GM19025 (cell line): ENCODE measurements around the gene TM4SF4.

Experiments
- ATAC-seq: cut with Tn5 transposase; IDR thresholded peaks from one replicate; pipeline ENCODE4 v1.9.1; 2021; ENCODE audit warnings: mild to moderate bottlenecking, low read depth, moderate library complexity; ENCODE audit not compliant: unreplicated experiment

TM4SF4 gene

GRCh38 chr3:149454746-149455145 is 19.8 kb upstream of the TM4SF4 start:
- ATAC-seq = no peak

- no peak for ATAC-seq
Measured at GRCh38 chr3:149455366-149455765, 19.1 kb upstream of the TM4SF4 start.

- no peak for ATAC-seq
Measured at GRCh38 chr3:149455989-149456388, 18.5 kb upstream of the TM4SF4 start.

GRCh38 chr3:149459491-149460059 is 14.9 kb upstream of the TM4SF4 start:
- no peak for ATAC-seq

- no peak for ATAC-seq
Measured at GRCh38 chr3:149460117-149460516, 14.4 kb upstream of the TM4SF4 start.

GRCh38 chr3:149462051-149462450 is 12.4 kb upstream of the TM4SF4 start:
- no peak for ATAC-seq

GRCh38 chr3:149462581-149463011 is 11.9 kb upstream of the TM4SF4 start:
- no peak for ATAC-seq

GRCh38 chr3:149463921-149464320 is 10.6 kb upstream of the TM4SF4 start:
- no peak for ATAC-seq

- ATAC-seq = no peak
Measured at GRCh38 chr3:149464542-149465328, 9.8 kb upstream of the TM4SF4 start.

- ATAC-seq = no peak
Measured at GRCh38 chr3:149465351-149465883, 9.1 kb upstream of the TM4SF4 start.

- no peak for ATAC-seq
Measured at GRCh38 chr3:149466192-149466591, 8.3 kb upstream of the TM4SF4 start.

GRCh38 chr3:149468504-149469212 is 5.8 kb upstream of the TM4SF4 start:
- ATAC-seq = peak; percentile 87

GRCh38 chr3:149470381-149470780 is 4.1 kb upstream of the TM4SF4 start:
- no peak for ATAC-seq

- ATAC-seq = no peak
Measured at GRCh38 chr3:149472030-149472797, 2.3 kb upstream of the TM4SF4 start.

- no peak for ATAC-seq
Measured at GRCh38 chr3:149473357-149474249, 894 bp upstream of the TM4SF4 start.

GRCh38 chr3:149475451-149476060 is 1.1 kb downstream of the TM4SF4 start:
- no peak for ATAC-seq

GRCh38 chr3:149476225-149476624 is 1.7 kb downstream of the TM4SF4 start:
- no peak for ATAC-seq

GRCh38 chr3:149479621-149480325 is 5.3 kb downstream of the TM4SF4 start:
- no peak for ATAC-seq
